ENCODE data around the gene PARD6G.

Gene PARD6G

GRCh38 chr18:80115035-80115434, 132.3 kb downstream of the PARD6G start:
- Histone ChIP-seq H3K4ac (ENCODE audit: low read depth in 1 of 2, low read length in 2 of 2) (no peak overlapping the region), H2AFZ (ENCODE audit: low read depth, low read length) (no peak overlapping the region), H2BK120ac (ENCODE audit: low read depth, low read length) (no peak overlapping the region), H4K8ac (ENCODE audit: low read length) (no peak overlapping the region), H3K79me1 (replicated peaks; ENCODE audit: low read length, poor library complexity, severe bottlenecking) (peaks cover 12% of the 10 kb centered on the region), H2BK12ac (ENCODE audit: low read length in 2 of 2) (no peak overlapping the region), H2BK15ac (ENCODE audit: low read depth, poor library complexity, severe bottlenecking) (no peak overlapping the region), H3K27ac (ENCODE audit: low read length, poor library complexity, severe bottlenecking) (no peak overlapping the region), H2AK5ac (ENCODE audit: low read length, severe bottlenecking) (no peak overlapping the region), H3K4me1 (ENCODE audit: control insufficient read depth, insufficient read depth, low read depth, low read length) (peaks cover 8% of the 10 kb centered on the region), H3K9me3 (ENCODE audit: control insufficient read depth, low read length) (no peaks in the 10 kb centered on the region), H3K18ac (ENCODE audit: low read depth in 1 of 2, low read length in 2 of 2) (no peak overlapping the region), H3K14ac (ENCODE audit: low read length in 2 of 2) (no peak overlapping the region), H2BK5ac (ENCODE audit: low read depth, low read length, poor library complexity, severe bottlenecking) (no peak overlapping the region), H3K4me2 (ENCODE audit: low read length, poor library complexity, severe bottlenecking) (no peak overlapping the region), H3K9ac (ENCODE audit: low read length) (no peak overlapping the region), H3K27me3 (ENCODE audit: control insufficient read depth in 1 of 2, insufficient read depth in 1 of 2, low read length in 2 of 2) (no peaks in the 10 kb centered on the region), H4K91ac (ENCODE audit: low read length) (no peak overlapping the region), H3K36me3 (ENCODE audit: control insufficient read depth in 1 of 2, insufficient read depth in 2 of 2, low read depth in 1 of 2, low read length in 2 of 2) (peaks cover 6 to 28% of the 10 kb centered on the region in 2 experiments), H3K4me3 (ENCODE audit: insufficient read depth in 1 of 2, low read depth in 1 of 2, low read length in 2 of 2) (no peak overlapping the region), H3K23ac (ENCODE audit: low read length in 2 of 2) (no peak overlapping the region)
- WGBS, result 99% methylated on average over 3 of the region's 4 CpGs
- no peak for DNase-seq

GRCh38 chr18:80112624-80113248, 134.6 kb downstream of the PARD6G start:
- Histone ChIP-seq H2BK15ac (ENCODE audit: low read depth, poor library complexity, severe bottlenecking) (no peak overlapping the region), H3K79me1 (replicated peaks; ENCODE audit: low read length, poor library complexity, severe bottlenecking) (no peaks in the 10 kb centered on the region), H3K27ac (ENCODE audit: low read length, poor library complexity, severe bottlenecking) (no peak overlapping the region), H2BK12ac (ENCODE audit: low read length in 2 of 2) (no peak overlapping the region), H3K4me2 (ENCODE audit: low read length, poor library complexity, severe bottlenecking) (no peak overlapping the region), H3K4me3 (ENCODE audit: insufficient read depth in 1 of 2, low read depth in 1 of 2, low read length in 2 of 2) (no peak overlapping the region), H3K36me3 (ENCODE audit: control insufficient read depth in 1 of 2, insufficient read depth in 2 of 2, low read depth in 1 of 2, low read length in 2 of 2) (peaks cover 0 to 6% of the 10 kb centered on the region in 2 experiments), H2BK5ac (ENCODE audit: low read depth, low read length, poor library complexity, severe bottlenecking) (no peak overlapping the region), H3K4me1 (ENCODE audit: control insufficient read depth, insufficient read depth, low read depth, low read length) (peaks cover 10% of the 10 kb centered on the region), H3K9me3 (ENCODE audit: control insufficient read depth, low read length) (no peaks in the 10 kb centered on the region), H2AFZ (ENCODE audit: low read depth, low read length) (no peak overlapping the region), H4K91ac (ENCODE audit: low read length) (no peak overlapping the region), H2AK5ac (ENCODE audit: low read length, severe bottlenecking) (no peak overlapping the region), H3K4ac (ENCODE audit: low read depth in 1 of 2, low read length in 2 of 2) (no peak overlapping the region), H3K27me3 (ENCODE audit: control insufficient read depth in 1 of 2, insufficient read depth in 1 of 2, low read length in 2 of 2) (no peaks in the 10 kb centered on the region), H3K23ac (ENCODE audit: low read length in 2 of 2) (no peak overlapping the region), H3K18ac (ENCODE audit: low read depth in 1 of 2, low read length in 2 of 2) (no peak overlapping the region), H4K8ac (ENCODE audit: low read length) (no peak overlapping the region), H3K9ac (ENCODE audit: low read length) (no peak overlapping the region), H2BK120ac (ENCODE audit: low read depth, low read length) (no peak overlapping the region), H3K14ac (ENCODE audit: low read length in 2 of 2) (no peak overlapping the region)
- peak; percentile 47 for DNase-seq
- 48% methylated on average over 1 of the region's 1 CpG for WGBS

GRCh38 chr18:80109676-80110078, 137.6 kb downstream of the PARD6G start:
- H3K4me1 ChIP-seq (ENCODE audit: control insufficient read depth, insufficient read depth, low read depth, low read length), result peaks cover 7% of the 10 kb centered on the region
- no peaks in the 10 kb centered on the region for H3K79me1 ChIP-seq (replicated peaks; ENCODE audit: low read length, poor library complexity, severe bottlenecking)
- peak; percentile 68 for DNase-seq
- H3K4me2 ChIP-seq (ENCODE audit: low read length, poor library complexity, severe bottlenecking), result peak overlapping the region; percentile 88
- peak overlapping the region in 1 of 2 experiments; percentile 25 for H2BK12ac ChIP-seq (ENCODE audit: low read length in 2 of 2)
- H2AFZ ChIP-seq (ENCODE audit: low read depth, low read length), result no peak overlapping the region
- H2BK120ac ChIP-seq (ENCODE audit: low read depth, low read length), result peak overlapping the region; percentile 99
- H3K9ac ChIP-seq (ENCODE audit: low read length), result peak overlapping the region; percentile 94
- no peak overlapping the region for H2BK5ac ChIP-seq (ENCODE audit: low read depth, low read length, poor library complexity, severe bottlenecking)
- no peak overlapping the region for H3K23ac ChIP-seq (ENCODE audit: low read length in 2 of 2)
- no peak overlapping the region for H3K14ac ChIP-seq (ENCODE audit: low read length in 2 of 2)
- H2BK15ac ChIP-seq (ENCODE audit: low read depth, poor library complexity, severe bottlenecking), result peak overlapping the region; percentile 62
- under 1% methylated on average over 32 of the region's 34 CpGs for WGBS
- H3K9me3 ChIP-seq (ENCODE audit: control insufficient read depth, low read length), result no peaks in the 10 kb centered on the region
- no peaks in the 10 kb centered on the region for H3K27me3 ChIP-seq (ENCODE audit: control insufficient read depth in 1 of 2, insufficient read depth in 1 of 2, low read length in 2 of 2)
- no peak overlapping the region for H2AK5ac ChIP-seq (ENCODE audit: low read length, severe bottlenecking)
- H3K27ac ChIP-seq (ENCODE audit: low read length, poor library complexity, severe bottlenecking), result no peak overlapping the region
- no peaks in the 10 kb centered on the region for H3K36me3 ChIP-seq (ENCODE audit: control insufficient read depth in 1 of 2, insufficient read depth in 2 of 2, low read depth in 1 of 2, low read length in 2 of 2)
- peak overlapping the region; percentile 55 for H4K8ac ChIP-seq (ENCODE audit: low read length)
- peak overlapping the region; percentile 35 to 77 for H3K4ac ChIP-seq (ENCODE audit: low read depth in 1 of 2, low read length in 2 of 2)
- H3K18ac ChIP-seq (ENCODE audit: low read depth in 1 of 2, low read length in 2 of 2), result peak overlapping the region; percentile 87 to 93
- no peak overlapping the region for H4K91ac ChIP-seq (ENCODE audit: low read length)
- H3K4me3 ChIP-seq (ENCODE audit: insufficient read depth in 1 of 2, low read depth in 1 of 2, low read length in 2 of 2), result peak overlapping the region; percentile 86 to 92

GRCh38 chr18:80108739-80109675, 138.3 kb downstream of the PARD6G start, which contains the start of gene ADNP2:
ADNP2 (plus strand) TSS chr18:80109262; CDS start chr18:80117543, 8,281 bp downstream.
- Histone ChIP-seq H3K18ac (ENCODE audit: low read depth in 1 of 2, low read length in 2 of 2) (peak within 1 kb of the TSS; percentile 87 to 93), H3K9me3 (ENCODE audit: control insufficient read depth, low read length) (no peaks in the 10 kb centered on the region), H2AK5ac (ENCODE audit: low read length, severe bottlenecking) (peak within 1 kb of the TSS; percentile 53), H3K4ac (ENCODE audit: low read depth in 1 of 2, low read length in 2 of 2) (peak within 1 kb of the TSS; percentile 77 to 83), H2BK5ac (ENCODE audit: low read depth, low read length, poor library complexity, severe bottlenecking) (no peak within 1 kb of the TSS), H4K91ac (ENCODE audit: low read length) (peak within 1 kb of the TSS; percentile 95), H3K9ac (ENCODE audit: low read length) (peak within 1 kb of the TSS; percentile 94), H4K8ac (ENCODE audit: low read length) (peak within 1 kb of the TSS; percentile 97), H3K27me3 (ENCODE audit: control insufficient read depth in 1 of 2, insufficient read depth in 1 of 2, low read length in 2 of 2) (no peaks in the 10 kb centered on the region), H3K79me1 (replicated peaks; ENCODE audit: low read length, poor library complexity, severe bottlenecking) (no peaks in the 10 kb centered on the region), H3K27ac (ENCODE audit: low read length, poor library complexity, severe bottlenecking) (peak within 1 kb of the TSS; percentile 88), H3K14ac (ENCODE audit: low read length in 2 of 2) (peak within 1 kb of the TSS in 1 of 2 experiments; percentile 99), H3K36me3 (ENCODE audit: control insufficient read depth in 1 of 2, insufficient read depth in 2 of 2, low read depth in 1 of 2, low read length in 2 of 2) (no peaks in the 10 kb centered on the region), H2AFZ (ENCODE audit: low read depth, low read length) (peak within 1 kb of the TSS; percentile 80), H3K4me2 (ENCODE audit: low read length, poor library complexity, severe bottlenecking) (peak within 1 kb of the TSS; percentile 88), H3K23ac (ENCODE audit: low read length in 2 of 2) (peak within 1 kb of the TSS in 1 of 2 experiments; percentile 91), H2BK120ac (ENCODE audit: low read depth, low read length) (peak within 1 kb of the TSS; percentile 99), H2BK15ac (ENCODE audit: low read depth, poor library complexity, severe bottlenecking) (peak within 1 kb of the TSS; percentile 96), H2BK12ac (ENCODE audit: low read length in 2 of 2) (peak within 1 kb of the TSS; percentile 18 to 47), H3K4me1 (ENCODE audit: control insufficient read depth, insufficient read depth, low read depth, low read length) (peaks cover 7% of the 10 kb centered on the region), H3K4me3 (ENCODE audit: insufficient read depth in 1 of 2, low read depth in 1 of 2, low read length in 2 of 2) (peak within 1 kb of the TSS; percentile 86 to 92)
- peak; percentile 98 for DNase-seq
- 4% methylated on average over 41 of the region's 76 CpGs for WGBS
